GM12801 (cell line): Measurements from ENCODE around the gene SUFU.

Experiments
- TF ChIP-seq, protein P1 (sequence below): IDR thresholded peaks from one replicate; pipeline ENCODE4 v1.5.1; 2011; ENCODE audit warnings: control low read depth; ENCODE audit not compliant: insufficient read length; ENCODE audit errors: extremely low read depth

Gene SUFU

DNA sequence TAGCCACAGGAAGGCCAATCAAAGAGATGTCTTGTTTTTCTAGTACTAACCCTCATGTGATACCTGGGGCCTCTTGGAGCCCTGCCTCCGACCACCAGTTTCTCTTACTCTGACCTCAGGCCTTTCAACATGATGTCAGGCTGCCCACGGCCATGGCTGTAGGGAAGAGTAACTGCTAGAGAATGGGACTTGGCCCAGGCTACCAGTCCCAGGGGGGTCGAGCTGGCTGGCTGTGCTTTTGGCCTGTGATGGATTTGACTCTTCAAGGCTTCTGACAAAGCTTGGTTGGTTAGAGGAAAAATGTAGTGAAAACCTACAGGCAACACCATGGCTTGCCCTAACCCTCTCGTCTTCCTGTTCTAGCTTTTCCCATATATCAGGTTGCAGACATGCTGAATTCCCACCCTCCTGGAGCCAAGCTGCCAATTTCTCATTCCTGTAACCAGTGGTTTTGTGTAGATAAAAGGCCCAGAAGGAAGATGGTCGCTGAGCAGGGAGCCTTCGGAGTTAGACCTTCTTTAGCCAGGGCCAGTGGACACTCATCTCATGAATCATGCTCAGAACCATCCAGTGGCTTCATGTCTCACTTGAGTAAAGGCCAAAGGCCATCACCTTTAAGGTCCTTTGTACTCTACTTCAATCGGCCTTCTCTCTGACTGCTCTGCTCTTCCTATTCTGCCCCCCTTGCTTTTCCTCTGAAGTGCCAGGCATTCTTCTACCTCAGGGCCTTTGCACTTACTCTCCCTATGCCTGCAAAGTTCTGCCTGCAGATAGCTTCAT, 19.7 kb downstream of the SUFU start:
- TF ChIP-seq, protein P1, sequence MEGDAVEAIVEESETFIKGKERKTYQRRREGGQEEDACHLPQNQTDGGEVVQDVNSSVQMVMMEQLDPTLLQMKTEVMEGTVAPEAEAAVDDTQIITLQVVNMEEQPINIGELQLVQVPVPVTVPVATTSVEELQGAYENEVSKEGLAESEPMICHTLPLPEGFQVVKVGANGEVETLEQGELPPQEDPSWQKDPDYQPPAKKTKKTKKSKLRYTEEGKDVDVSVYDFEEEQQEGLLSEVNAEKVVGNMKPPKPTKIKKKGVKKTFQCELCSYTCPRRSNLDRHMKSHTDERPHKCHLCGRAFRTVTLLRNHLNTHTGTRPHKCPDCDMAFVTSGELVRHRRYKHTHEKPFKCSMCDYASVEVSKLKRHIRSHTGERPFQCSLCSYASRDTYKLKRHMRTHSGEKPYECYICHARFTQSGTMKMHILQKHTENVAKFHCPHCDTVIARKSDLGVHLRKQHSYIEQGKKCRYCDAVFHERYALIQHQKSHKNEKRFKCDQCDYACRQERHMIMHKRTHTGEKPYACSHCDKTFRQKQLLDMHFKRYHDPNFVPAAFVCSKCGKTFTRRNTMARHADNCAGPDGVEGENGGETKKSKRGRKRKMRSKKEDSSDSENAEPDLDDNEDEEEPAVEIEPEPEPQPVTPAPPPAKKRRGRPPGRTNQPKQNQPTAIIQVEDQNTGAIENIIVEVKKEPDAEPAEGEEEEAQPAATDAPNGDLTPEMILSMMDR = no peak

DNA sequence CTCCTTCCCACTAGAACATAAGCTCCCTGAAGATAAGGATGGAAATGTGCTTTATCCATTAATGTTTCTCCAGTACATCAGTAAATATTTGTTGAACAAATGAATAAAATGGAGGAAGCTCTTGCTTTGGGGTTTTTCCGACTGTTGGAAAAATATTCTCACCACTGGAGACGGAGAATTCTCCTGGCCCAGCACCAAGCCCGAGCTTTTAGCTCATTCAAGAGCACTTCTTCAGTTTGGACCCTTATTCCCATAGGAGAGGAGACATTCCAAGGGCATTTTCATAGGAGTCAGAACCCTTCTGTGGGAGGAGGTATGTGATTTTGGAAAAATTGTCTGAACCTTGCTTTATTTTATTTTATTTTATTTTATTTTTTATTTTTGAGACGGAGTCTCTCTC, 21.0 kb downstream of the SUFU start:
- TF ChIP-seq, protein P1 = no peak

DNA sequence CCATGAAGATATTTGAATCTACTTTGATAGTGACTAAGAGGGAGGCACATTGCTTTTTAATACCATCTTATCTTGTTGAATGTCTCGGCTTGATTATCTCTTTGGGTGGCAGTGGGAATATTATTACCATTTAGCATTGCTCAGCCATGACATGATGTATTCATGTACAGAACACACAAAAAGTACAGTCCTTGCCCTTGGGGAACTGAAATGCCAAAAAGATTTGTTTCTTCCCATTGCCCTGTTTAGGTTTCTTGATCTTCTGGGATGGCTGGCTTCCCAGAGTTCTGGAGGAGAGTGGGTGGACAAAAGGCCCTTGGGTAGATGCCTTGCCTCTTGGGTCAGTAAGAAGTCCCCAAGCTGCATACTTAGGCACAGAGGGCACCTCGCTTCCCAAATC, 23.8 kb downstream of the SUFU start:
- TF ChIP-seq, protein P1 = no peak

DNA sequence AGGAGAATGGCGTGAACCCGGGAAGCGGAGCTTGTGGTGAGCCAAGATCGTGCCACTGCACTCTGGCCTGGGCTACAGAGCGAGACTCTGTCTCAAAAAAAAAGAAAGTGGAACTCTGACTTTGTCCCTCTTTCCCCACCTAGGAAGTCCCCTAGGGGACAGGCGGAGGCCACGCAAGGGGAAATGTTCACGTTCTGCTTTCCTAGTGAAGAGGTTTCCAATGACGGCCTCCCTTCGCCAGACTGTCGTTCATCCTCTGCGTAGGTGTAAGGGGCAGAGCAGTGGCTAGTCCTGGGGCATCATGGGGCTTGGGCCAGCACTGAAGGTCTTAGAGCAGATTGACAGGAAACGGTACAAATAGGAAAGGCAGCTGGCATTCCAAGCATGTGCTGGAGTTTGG, 30.6 kb downstream of the SUFU start:
- TF ChIP-seq, protein P1 = no peak

DNA sequence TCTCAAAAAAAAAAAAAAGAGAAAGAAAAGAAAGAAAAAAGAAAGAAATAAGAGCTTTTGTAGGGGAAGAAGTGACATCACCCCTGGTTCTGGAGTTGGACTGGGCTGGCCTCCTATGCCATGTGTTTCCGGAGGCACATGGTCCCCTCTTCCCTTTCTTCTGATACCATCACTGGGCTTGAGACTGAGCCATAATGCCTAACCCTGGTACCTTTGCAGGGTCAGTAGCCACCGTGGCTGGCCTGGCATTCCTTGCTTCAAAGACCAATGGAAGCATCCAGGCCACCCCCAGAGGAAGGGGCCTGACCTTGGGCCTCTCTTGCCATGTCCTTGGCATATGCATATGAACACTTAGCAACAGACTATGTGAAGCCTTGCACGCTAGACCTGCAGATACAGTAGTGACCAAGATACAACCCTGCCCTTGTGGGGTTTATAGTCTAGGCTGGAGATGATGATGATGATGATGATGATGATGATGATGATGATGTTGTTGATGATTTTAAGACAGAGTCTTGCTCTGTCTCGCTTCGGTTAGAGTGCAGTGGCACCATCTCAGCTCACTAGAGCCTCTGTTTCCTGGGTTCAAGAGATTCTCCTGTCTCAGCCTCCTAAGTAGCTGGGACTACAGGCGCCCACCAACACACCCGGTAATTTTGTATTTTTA, 31.8 kb downstream of the SUFU start:
- TF ChIP-seq, protein P1 = no peak

GRCh38 chr10:102537367-102537766, 33.6 kb downstream of the SUFU start:
- TF ChIP-seq, protein P1 = no peak

GRCh38 chr10:102537948-102538347, 34.2 kb downstream of the SUFU start:
- TF ChIP-seq, protein P1 = no peak
